ENCODE data around the gene DYNC2I2. TPM values are rescaled to one million over a fixed set of nuclear protein-coding genes. Genes with fewer than 3 reads are reported as not detected.

Gene DYNC2I2
- total RNA-seq, 2 experiments from 2014 or later, result 55.5 to 97.6 TPM

DNA sequence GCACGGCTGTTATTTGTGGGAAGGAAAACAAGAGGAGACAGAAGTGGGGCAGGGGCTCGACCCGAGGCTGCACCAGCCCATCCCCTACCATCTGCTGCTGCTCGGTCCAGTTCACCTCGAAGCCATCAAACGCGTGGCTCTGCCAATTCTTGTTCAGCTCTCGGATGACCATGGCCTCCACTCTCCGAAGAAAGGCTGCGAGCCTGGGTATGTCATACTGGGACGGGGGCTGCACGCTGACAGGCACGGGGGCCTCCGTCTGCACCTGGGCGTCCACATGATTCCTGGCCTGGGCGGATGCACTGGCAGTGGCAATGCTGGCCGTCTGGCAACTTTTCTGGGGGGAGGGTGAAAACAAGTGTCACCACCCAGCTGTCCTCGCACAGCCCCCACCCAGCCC is 16.0 kb downstream of the DYNC2I2 start:
- ChIA-PET POLR2A (no interaction called here), CTCF (ENCODE audit: unreplicated experiment) (no interaction called here)
- DNase-seq (ENCODE audit: low spot score), result no peak
- intact Hi-C loops (cut with micrococcal nuclease; ENCODE audit: unreplicated experiment), result loop anchor here (10.0 kb wide), 2 partner anchors 84 to 144 kb away; partner anchors contain the start of genes TBC1D13 and ZDHHC12
- no TSS peak for BruUV-seq (replicated peaks)
- no peaks in the 10 kb centered on the region for H4K20me1 ChIP-seq (ENCODE audit: insufficient read depth, low read length)
- no peak for TF ChIP-seq EZH2phosphoT487 (IDR thresholded peaks at IDR 0.05; ENCODE audit: borderline replicate concordance, low read depth, low read length)
- no peak for TF ChIP-seq CTCF (conservative IDR thresholded peaks at IDR 0.05; ENCODE audit: low read length)
- no peaks in the 10 kb centered on the region for H3K9me2 ChIP-seq (ENCODE audit: insufficient read depth, low read length)
- peaks cover 23% of the 10 kb centered on the region for H3K4me1 ChIP-seq (ENCODE audit: insufficient read depth, low read length, poor library complexity, severe bottlenecking)
- peaks cover 16% of the 10 kb centered on the region; the same call in 1 of the 2 replicates for H3K36me3 ChIP-seq (ENCODE audit: insufficient read depth, low read length)
- H3K9me3 ChIP-seq (ENCODE audit: low read length), result no peaks in the 10 kb centered on the region
- H3K27ac ChIP-seq (ENCODE audit: low read depth, low read length, poor library complexity, severe bottlenecking), result no peak overlapping the region
- H3K4me3 ChIP-seq (ENCODE audit: low read depth, low read length, poor library complexity, severe bottlenecking), result no peak overlapping the region
- no peak overlapping the region for H3K4me2 ChIP-seq (ENCODE audit: low read length)
- no peaks in the 10 kb centered on the region for H3K79me2 ChIP-seq (ENCODE audit: insufficient read depth, low read depth, low read length)
- H2AFZ ChIP-seq (ENCODE audit: low read length), result no peak overlapping the region

DNA sequence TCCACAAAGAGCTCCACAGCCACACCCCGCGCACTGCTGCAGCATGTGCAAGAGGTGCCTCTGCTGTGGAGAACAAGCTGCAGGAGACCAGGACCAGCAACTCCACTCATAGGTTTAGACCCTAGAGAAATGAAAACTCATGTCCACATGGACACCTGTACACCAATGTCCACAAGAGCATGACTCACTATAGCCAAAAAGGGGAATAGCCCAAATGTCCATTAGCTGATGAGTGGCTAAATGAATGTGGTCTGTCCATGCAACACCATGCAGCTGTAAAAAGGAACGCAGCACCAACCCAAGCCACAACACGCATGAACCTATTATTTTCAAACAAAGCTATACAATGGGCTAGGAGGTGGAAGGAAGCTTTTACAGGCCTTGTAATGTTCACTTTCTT is 18.1 kb downstream of the DYNC2I2 start:
- POLR2A ChIA-PET, result interaction anchor here (0.6 to 1.2 kb wide), 3 partner anchors 52 to 86 kb away, joined by 3 read pairs; partner anchors contain the start of gene ZDHHC12
- no peaks in the 10 kb centered on the region for H3K9me3 ChIP-seq (ENCODE audit: low read length)

More for the DNA sequence above, 18.1 kb downstream of the DYNC2I2 start:
- BruUV-seq (replicated peaks), result no TSS peak
- Histone ChIP-seq H4K20me1 (ENCODE audit: insufficient read depth, low read length) (no peaks in the 10 kb centered on the region), H3K4me2 (ENCODE audit: low read length) (no peak overlapping the region), H3K4me3 (ENCODE audit: low read depth, low read length, poor library complexity, severe bottlenecking) (no peak overlapping the region), H3K4me1 (ENCODE audit: insufficient read depth, low read length, poor library complexity, severe bottlenecking) (peaks cover 11% of the 10 kb centered on the region), H3K9me2 (ENCODE audit: insufficient read depth, low read length) (no peaks in the 10 kb centered on the region), H3K36me3 (ENCODE audit: insufficient read depth, low read length) (peaks cover 26% of the 10 kb centered on the region; the same call in 1 of the 2 replicates), H3K79me2 (ENCODE audit: insufficient read depth, low read depth, low read length) (no peaks in the 10 kb centered on the region), H2AFZ (ENCODE audit: low read length) (no peak overlapping the region), H3K27ac (ENCODE audit: low read depth, low read length, poor library complexity, severe bottlenecking) (no peak overlapping the region)
- CTCF ChIA-PET (ENCODE audit: unreplicated experiment), result no interaction called here
- intact Hi-C loops (cut with micrococcal nuclease; ENCODE audit: unreplicated experiment), result no loop called here
- TF ChIP-seq EZH2phosphoT487 (IDR thresholded peaks at IDR 0.05; ENCODE audit: borderline replicate concordance, low read depth, low read length), result no peak
- TF ChIP-seq CTCF (conservative IDR thresholded peaks at IDR 0.05; ENCODE audit: low read length), result no peak
- no peak for DNase-seq (ENCODE audit: low spot score)

All from OCI-LY7 (cell line).